Adrenal gland (tissue), 5 donors: ENCODE data around the gene NKX6-2.

Experiments used
- POLR2A ChIP-seq, 2 donors: fragments of 450-650 bp; IDR thresholded peaks; one replicate each; pipeline ENCODE4 v1.6.1; 2017; ENCODE audit warnings: antibody characterized with exemption in 2 of 2, mild to moderate bottlenecking in 2 of 2, moderate library complexity in 1 of 2
- TF ChIP-seq, protein P1 (sequence below), 6 experiments: fragments of 450-650 bp in 4 of 6; fragments of 200-600 bp in 2 of 6; sonication (generic) in 1 of 6; IDR thresholded peaks; 1 replicate in 5 of 6; 2 replicates in 1 of 6; pipeline versions ENCODE4 v1.5.1 to v1.8.0; 2016 to 2021; ENCODE audit warnings: antibody characterized with exemption in 6 of 6, mild to moderate bottlenecking in 2 of 6, moderate library complexity in 1 of 6
- donor health status: DM: no; HTN: no; CAD: no.

DNA sequence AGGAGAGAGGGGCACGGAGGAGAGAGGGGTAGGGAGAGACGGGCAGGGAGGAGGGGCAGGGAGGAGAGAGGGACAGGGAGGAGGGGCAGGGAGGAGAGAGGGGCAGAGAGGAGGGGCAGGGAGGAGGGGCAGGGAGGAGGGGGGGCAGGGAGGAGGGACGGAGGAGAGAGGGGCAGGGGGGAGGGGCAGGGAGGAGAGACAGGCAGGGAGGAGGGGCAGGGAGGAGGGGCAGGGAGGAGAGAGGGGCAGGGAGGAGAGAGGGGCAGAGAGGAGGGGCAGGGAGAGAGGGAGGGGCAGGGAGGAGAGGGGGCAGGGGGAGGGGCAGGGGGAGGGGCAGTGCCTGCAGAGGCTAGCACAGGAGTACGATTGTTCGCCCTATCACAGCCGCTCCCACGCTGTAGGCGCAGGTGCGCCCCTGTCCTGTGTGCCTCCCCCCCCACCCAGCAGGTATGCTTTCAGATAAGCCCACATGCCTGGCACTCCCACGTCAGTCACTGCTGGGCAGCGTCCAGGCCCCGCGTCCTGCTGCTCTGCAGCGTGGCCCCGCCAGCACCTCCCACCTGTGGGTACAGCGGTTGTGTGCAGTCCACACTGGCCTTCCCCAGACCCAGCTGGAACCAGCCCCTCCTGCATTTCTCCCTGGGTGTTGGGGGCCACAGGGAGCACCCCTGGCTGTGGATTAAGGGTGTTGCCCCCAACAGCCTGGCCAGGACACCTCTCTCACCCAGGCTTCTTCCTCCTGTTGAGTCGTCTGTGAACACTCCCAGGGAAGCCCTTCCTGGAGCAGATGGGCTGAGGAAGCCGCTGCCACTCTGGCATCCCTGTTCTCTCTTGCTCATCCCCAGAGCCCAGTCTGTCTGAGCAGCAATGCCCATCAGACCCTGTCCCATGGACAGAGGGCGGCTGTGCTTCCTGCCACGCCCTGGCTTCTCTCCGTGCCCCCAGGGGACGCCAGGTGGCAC lies 10.8 kb downstream of the NKX6-2 start:
- no peak for TF ChIP-seq POLR2A (IDR thresholded peaks at IDR 0.05)
- TF ChIP-seq, protein P1, sequence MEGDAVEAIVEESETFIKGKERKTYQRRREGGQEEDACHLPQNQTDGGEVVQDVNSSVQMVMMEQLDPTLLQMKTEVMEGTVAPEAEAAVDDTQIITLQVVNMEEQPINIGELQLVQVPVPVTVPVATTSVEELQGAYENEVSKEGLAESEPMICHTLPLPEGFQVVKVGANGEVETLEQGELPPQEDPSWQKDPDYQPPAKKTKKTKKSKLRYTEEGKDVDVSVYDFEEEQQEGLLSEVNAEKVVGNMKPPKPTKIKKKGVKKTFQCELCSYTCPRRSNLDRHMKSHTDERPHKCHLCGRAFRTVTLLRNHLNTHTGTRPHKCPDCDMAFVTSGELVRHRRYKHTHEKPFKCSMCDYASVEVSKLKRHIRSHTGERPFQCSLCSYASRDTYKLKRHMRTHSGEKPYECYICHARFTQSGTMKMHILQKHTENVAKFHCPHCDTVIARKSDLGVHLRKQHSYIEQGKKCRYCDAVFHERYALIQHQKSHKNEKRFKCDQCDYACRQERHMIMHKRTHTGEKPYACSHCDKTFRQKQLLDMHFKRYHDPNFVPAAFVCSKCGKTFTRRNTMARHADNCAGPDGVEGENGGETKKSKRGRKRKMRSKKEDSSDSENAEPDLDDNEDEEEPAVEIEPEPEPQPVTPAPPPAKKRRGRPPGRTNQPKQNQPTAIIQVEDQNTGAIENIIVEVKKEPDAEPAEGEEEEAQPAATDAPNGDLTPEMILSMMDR (IDR thresholded peaks at IDR 0.05), result no peak
